Neural cell (in vitro differentiated cells): ENCODE results near the gene ATP5F1D. TPM values are rescaled to one million over a fixed set of nuclear protein-coding genes. Genes with fewer than 3 reads are reported as not detected.

ENCODE experiments used
- H2AFZ ChIP-seq: fragments of 200-600, 300-800 bp; sonication (generic), shearing (Covaris generic); 2 replicates; pipeline ENCODE4 v1.6.0; 2014; ENCODE audit warnings: low read depth, mild to moderate bottlenecking, antibody characterized with exemption, low read length, moderate library complexity
- H3F3A ChIP-seq: fragments of 200-600 bp; shearing (Covaris generic); 2 replicates; pipeline ENCODE4 v1.6.1; 2016; ENCODE audit warnings: mild to moderate bottlenecking, moderate library complexity, mixed read lengths, antibody characterized with exemption, low read length; ENCODE audit not compliant: insufficient read depth, poor library complexity, severe bottlenecking
- H3K27ac ChIP-seq: fragments of 200-600, 300-800 bp; sonication (generic), shearing (Covaris generic); 2 replicates; pipeline ENCODE4 v1.5.1; 2014; ENCODE audit warnings: mild to moderate bottlenecking, low read length, moderate library complexity
- H3K27me3 ChIP-seq: fragments of 300-800, 200-600 bp; sonication (generic), shearing (Covaris generic); 2 replicates; pipeline ENCODE4 v1.6.0; 2014; ENCODE audit warnings: mild to moderate bottlenecking, low read depth, low read length, moderate library complexity; ENCODE audit not compliant: insufficient read depth
- H3K36me3 ChIP-seq: fragments of 300-800, 200-600 bp; sonication (generic), shearing (Covaris generic); 2 replicates; pipeline ENCODE4 v1.5.1; 2014; ENCODE audit warnings: mild to moderate bottlenecking, antibody characterized with exemption, low read length, moderate library complexity; ENCODE audit not compliant: insufficient read depth
- H3K4me2 ChIP-seq: fragments of 300-800, 200-600 bp; sonication (generic), shearing (Covaris generic); 2 replicates; pipeline ENCODE4 v1.6.0; 2014; ENCODE audit warnings: mild to moderate bottlenecking, low read length
- H3K4me3 ChIP-seq: fragments of 300-800, 200-600 bp; sonication (generic), shearing (Covaris generic); 2 replicates; pipeline ENCODE4 v1.5.1; 2014; ENCODE audit warnings: mild to moderate bottlenecking, low read length, moderate library complexity
- H3K79me2 ChIP-seq: fragments of 200-600 bp; shearing (Covaris generic); replicated peaks from 2 replicates; pipeline ENCODE4 v1.6.0; 2014; ENCODE audit warnings: mild to moderate bottlenecking, low read length, moderate library complexity; ENCODE audit not compliant: insufficient read depth
- H3K9ac ChIP-seq: fragments of 300-800, 200-600 bp; sonication (generic), shearing (Covaris generic); 2 replicates; pipeline ENCODE4 v1.6.1; 2016; ENCODE audit warnings: mild to moderate bottlenecking, low read length, mixed read lengths
- H3K9me2 ChIP-seq: fragments of 200-600 bp; shearing (Covaris generic); 2 replicates; pipeline ENCODE4 v1.6.1; 2016; ENCODE audit warnings: mild to moderate bottlenecking, low read length, mixed read lengths; ENCODE audit not compliant: insufficient read depth
- H3K9me3 ChIP-seq: fragments of 200-600, 300-800 bp; sonication (generic), shearing (Covaris generic); 2 replicates; pipeline ENCODE4 v1.6.1; 2016; ENCODE audit warnings: mild to moderate bottlenecking, mixed run types, low read length, moderate library complexity, mixed read lengths
- H4K20me1 ChIP-seq: fragments of 200-600 bp; shearing (Covaris generic); 2 replicates; pipeline ENCODE4 v1.6.1; 2016; ENCODE audit warnings: mild to moderate bottlenecking, mixed run types; ENCODE audit not compliant: insufficient read depth
- CTCF ChIP-seq: fragments of 450-650 bp; IDR thresholded peaks from 2 replicates; pipeline ENCODE4 v1.5.1; 2014; ENCODE audit warnings: antibody characterized with exemption, mild to moderate bottlenecking, moderate library complexity; ENCODE audit not compliant: poor library complexity, severe bottlenecking
- EP300 ChIP-seq: fragments of 450-650 bp; conservative IDR thresholded peaks from 2 replicates; pipeline ENCODE4 v1.6.1; 2014; ENCODE audit warnings: antibody characterized with exemption, mild to moderate bottlenecking, moderate library complexity; ENCODE audit not compliant: poor library complexity, severe bottlenecking
- EZH2 ChIP-seq: fragments of 200-600, 300-800 bp; shearing (Covaris generic), sonication (generic); IDR thresholded peaks from 2 replicates; pipeline ENCODE4 v1.6.1; 2014; ENCODE audit warnings: antibody characterized with exemption, low read length, borderline replicate concordance, mild to moderate bottlenecking; ENCODE audit not compliant: insufficient read depth, poor library complexity, severe bottlenecking
- MXI1 ChIP-seq: fragments of 450-650 bp; conservative IDR thresholded peaks from 2 replicates; pipeline ENCODE4 v1.6.1; 2014; ENCODE audit warnings: antibody characterized with exemption, mild to moderate bottlenecking; ENCODE audit not compliant: poor library complexity, severe bottlenecking
- POLR2AphosphoS5 ChIP-seq: IDR thresholded peaks from 2 replicates; pipeline ENCODE4 v1.6.1; 2012
- RAD21 ChIP-seq: fragments of 450-650 bp; conservative IDR thresholded peaks from 2 replicates; pipeline ENCODE4 v1.6.1; 2014; ENCODE audit warnings: antibody characterized with exemption, mild to moderate bottlenecking, moderate library complexity
- REST ChIP-seq: IDR thresholded peaks from 2 replicates; pipeline ENCODE4 v1.6.1; 2012; ENCODE audit warnings: borderline replicate concordance
- SMC3 ChIP-seq: fragments of 450-650 bp; conservative IDR thresholded peaks from 2 replicates; pipeline ENCODE4 v1.6.1; 2014; ENCODE audit warnings: antibody characterized with exemption, mild to moderate bottlenecking, moderate library complexity; ENCODE audit not compliant: poor library complexity
- TAF1 ChIP-seq: IDR thresholded peaks from 2 replicates; pipeline ENCODE4 v1.6.1; 2012; ENCODE audit warnings: low read depth
- polyA plus RNA-seq: library from polyadenylated mRNA; depleted of rRNA; stranded (reverse); fragments of >200 nt; gene quantifications from 2 replicates; pipeline ENCODE4 v1.2.3, GENCODE V29; 2014

ATP5F1D gene
- polyA plus RNA-seq, 1 donor from 2014 or later = 47.8 TPM

- H3K9ac ChIP-seq = peak overlapping the region; percentile 90
- no peaks in the 10 kb centered on the region for H3K9me2 ChIP-seq
- H3K27ac ChIP-seq = peak overlapping the region; percentile 82
- peaks cover 20% of the 10 kb centered on the region for H4K20me1 ChIP-seq
- peaks cover 32% of the 10 kb centered on the region for H3K79me2 ChIP-seq
- peak overlapping the region; percentile 84 for H3K4me2 ChIP-seq
- no peaks in the 10 kb centered on the region for H3K9me3 ChIP-seq
- no peaks in the 10 kb centered on the region for H3F3A ChIP-seq
- peak overlapping the region; percentile 71 for H3K4me3 ChIP-seq
- no peaks in the 10 kb centered on the region for H3K36me3 ChIP-seq
- no peak for TF ChIP-seq EZH2
- no peak for TF ChIP-seq RAD21
- TF ChIP-seq TAF1 = no peak
- TF ChIP-seq EP300 = no peak
- no peak for TF ChIP-seq CTCF
- no peak for TF ChIP-seq REST
- no peak for TF ChIP-seq MXI1
- no peak for TF ChIP-seq POLR2AphosphoS5
- TF ChIP-seq SMC3 = no peak
- H2AFZ ChIP-seq = no peak overlapping the region
- no peaks in the 10 kb centered on the region for H3K27me3 ChIP-seq
Measured at GRCh38 chr19:1267477-1268225, 26.1 kb downstream of the ATP5F1D start.

- H3K4me3 ChIP-seq = peak overlapping the region; percentile 71
- no peaks in the 10 kb centered on the region for H3K36me3 ChIP-seq
- H3K9ac ChIP-seq = peak overlapping the region; percentile 90
- peaks cover 20% of the 10 kb centered on the region for H4K20me1 ChIP-seq
- no peaks in the 10 kb centered on the region for H3F3A ChIP-seq
- TF ChIP-seq REST = no peak
- TF ChIP-seq POLR2AphosphoS5 = no peak
- no peak for TF ChIP-seq CTCF
- no peak for TF ChIP-seq SMC3
- no peak for TF ChIP-seq RAD21
- no peak for TF ChIP-seq MXI1
- no peak for TF ChIP-seq TAF1
- no peak for TF ChIP-seq EZH2
- no peak for TF ChIP-seq EP300
- H3K9me2 ChIP-seq = no peaks in the 10 kb centered on the region
- peak overlapping the region; percentile 78 for H3K4me2 ChIP-seq
- peak overlapping the region; percentile 82 for H3K27ac ChIP-seq
- H3K9me3 ChIP-seq = no peaks in the 10 kb centered on the region
- no peaks in the 10 kb centered on the region for H3K27me3 ChIP-seq
- peaks cover 35% of the 10 kb centered on the region for H3K79me2 ChIP-seq
- no peak overlapping the region for H2AFZ ChIP-seq
Measured at GRCh38 chr19:1268226-1269064, 26.9 kb downstream of the ATP5F1D start.
